Fibroblast of mammary gland (primary cell): ENCODE data around the gene GIGYF2.

Experiments
- DNase-seq: peaks from one replicate; pipeline ENCODE4 v3.0.0-alpha.2; 2010; ENCODE audit warnings: low read depth
- H3K4me3 ChIP-seq: 2 replicates; pipeline ENCODE4 v1.5.1; 2011; ENCODE audit warnings: low read depth, mild to moderate bottlenecking, low read length, moderate library complexity; ENCODE audit not compliant: control insufficient read depth
- CTCF ChIP-seq: conservative IDR thresholded peaks from 2 replicates; pipeline ENCODE4 v1.5.1; 2011; ENCODE audit warnings: low read depth, low read length, inconsistent platforms; ENCODE audit not compliant: control insufficient read depth, insufficient read depth

GIGYF2 gene

GRCh38 chr2:232878855-232879617, 181.9 kb downstream of the GIGYF2 start:
- H3K4me3 ChIP-seq = no peak overlapping the region
- DNase-seq = no peak
- TF ChIP-seq CTCF = no peak

GRCh38 chr2:232879618-232880494, 182.7 kb downstream of the GIGYF2 start:
- TF ChIP-seq CTCF = no peak
- DNase-seq = no peak
- H3K4me3 ChIP-seq = no peak overlapping the region

- TF ChIP-seq CTCF = no peak
- H3K4me3 ChIP-seq = no peak overlapping the region
- no peak for DNase-seq
These were observed 183.7 kb downstream of the GIGYF2 start for GRCh38 chr2:232880764-232881351.

GRCh38 chr2:232882085-232882484, 185.0 kb downstream of the GIGYF2 start:
- no peak for TF ChIP-seq CTCF
- DNase-seq = no peak
- H3K4me3 ChIP-seq = no peak overlapping the region

- DNase-seq = no peak
These were observed 185.5 kb downstream of the GIGYF2 start for GRCh38 chr2:232882505-232883115.

More at GRCh38 chr2:232882505-232883115, 185.5 kb downstream of the GIGYF2 start:
- no peak for TF ChIP-seq CTCF
- H3K4me3 ChIP-seq = no peak overlapping the region
